Skin epidermis (tissue), 12 donors: ENCODE results near the gene TBC1D14.
A peak's percentile ranks its signal among the peaks of the same experiment; 100 is the strongest.

Source experiments
- H3K27ac ChIP-seq, 21 experiments: fragments of 200-600 bp; sonication (generic) in 11 of 21; one replicate each; pipeline ENCODE4 v1.5.0; 2020; ENCODE audit warnings: mild to moderate bottlenecking in 3 of 21, inconsistent platforms in 2 of 21, moderate library complexity in 2 of 21
- H3K4me3 ChIP-seq, 7 experiments: fragments of 200-600 bp; sonication (generic) in 2 of 7; one replicate each; pipeline ENCODE4 v1.5.0; 2020; ENCODE audit warnings: inconsistent platforms in 2 of 7, mild to moderate bottlenecking in 2 of 7, moderate library complexity in 1 of 7

Gene TBC1D14

GRCh38 chr4:7043284-7044136, 133.9 kb downstream of the TBC1D14 start, which contains the start of gene TADA2B:
TSS of gene TADA2B (plus strand) at chr4:7043372. CDS start at chr4:7043580, 208 bp downstream.
- H3K27ac ChIP-seq, result peak within 1 kb of the TSS; percentile 55 to 96 (median 91)
- H3K4me3 ChIP-seq, result peak within 1 kb of the TSS; percentile 82 to 100 (median 95)

- H3K27ac ChIP-seq, result peak overlapping the region in 20 of 21 experiments; percentile 77 to 96 (median 91)
- H3K4me3 ChIP-seq, result peak overlapping the region; percentile 66 to 100 (median 95)
Measured at GRCh38 chr4:7044137-7044930, 134.7 kb downstream of the TBC1D14 start.

- H3K4me3 ChIP-seq, result peak overlapping the region in 1 of 7 experiments; percentile 96
Measured at GRCh38 chr4:7045553-7045952, 135.9 kb downstream of the TBC1D14 start.

GRCh38 chr4:7045961-7046921, 136.6 kb downstream of the TBC1D14 start:
- H3K4me3 ChIP-seq, result no peak overlapping the region
- peak overlapping the region in 6 of 21 experiments; percentile 13 to 90 (median 32) for H3K27ac ChIP-seq

More at GRCh38 chr4:7045553-7045952, 135.9 kb downstream of the TBC1D14 start:
- H3K27ac ChIP-seq, result peak overlapping the region in 4 of 21 experiments; percentile 14 to 90 (median 30)

GRCh38 chr4:7046971-7047370, 137.3 kb downstream of the TBC1D14 start:
- Histone ChIP-seq H3K27ac (peak overlapping the region in 2 of 21 experiments; percentile 20 to 90), H3K4me3 (no peak overlapping the region)

- H3K27ac ChIP-seq, result no peak overlapping the region
- no peak overlapping the region for H3K4me3 ChIP-seq
Measured at GRCh38 chr4:7048642-7049041, 139.0 kb downstream of the TBC1D14 start.

- Histone ChIP-seq H3K4me3 (no peak overlapping the region), H3K27ac (no peak overlapping the region)
Measured at GRCh38 chr4:7049295-7049694, 139.7 kb downstream of the TBC1D14 start.

GRCh38 chr4:7049739-7050138, 140.1 kb downstream of the TBC1D14 start:
- no peak overlapping the region for H3K4me3 ChIP-seq
- no peak overlapping the region for H3K27ac ChIP-seq

GRCh38 chr4:7050481-7051143, 141.0 kb downstream of the TBC1D14 start:
- H3K27ac ChIP-seq, result no peak overlapping the region
- no peak overlapping the region for H3K4me3 ChIP-seq

GRCh38 chr4:7051144-7051495, 141.5 kb downstream of the TBC1D14 start:
- no peak overlapping the region for H3K27ac ChIP-seq
- H3K4me3 ChIP-seq, result no peak overlapping the region

GRCh38 chr4:7051905-7052304, 142.3 kb downstream of the TBC1D14 start:
- H3K4me3 ChIP-seq, result no peak overlapping the region
- no peak overlapping the region for H3K27ac ChIP-seq

- H3K4me3 ChIP-seq, result no peak overlapping the region
- peak overlapping the region in 4 of 21 experiments; percentile 6 to 66 (median 41) for H3K27ac ChIP-seq
Measured at GRCh38 chr4:7052313-7052712, 142.7 kb downstream of the TBC1D14 start.

GRCh38 chr4:7052923-7053715, 143.5 kb downstream of the TBC1D14 start:
- Histone ChIP-seq H3K4me3 (no peak overlapping the region), H3K27ac (peak overlapping the region in 7 of 21 experiments; percentile 6 to 66 (median 30))

- H3K4me3 ChIP-seq, result no peak overlapping the region
- H3K27ac ChIP-seq, result no peak overlapping the region
Measured at GRCh38 chr4:7054106-7054880, 144.7 kb downstream of the TBC1D14 start.

- Histone ChIP-seq H3K4me3 (no peak overlapping the region), H3K27ac (no peak overlapping the region)
Measured at GRCh38 chr4:7055111-7055989, 145.7 kb downstream of the TBC1D14 start.

- no peak overlapping the region for H3K27ac ChIP-seq
- no peak overlapping the region for H3K4me3 ChIP-seq
Measured at GRCh38 chr4:7055990-7056325, 146.3 kb downstream of the TBC1D14 start.
